ENCODE measurements around the gene SLC45A2.
"Not testable (repeated sequence)": the region's sequence is repeated elsewhere in the genome, so short reads cannot be mapped to it uniquely, and the experiment has no call there.

SLC45A2 gene, protein sequence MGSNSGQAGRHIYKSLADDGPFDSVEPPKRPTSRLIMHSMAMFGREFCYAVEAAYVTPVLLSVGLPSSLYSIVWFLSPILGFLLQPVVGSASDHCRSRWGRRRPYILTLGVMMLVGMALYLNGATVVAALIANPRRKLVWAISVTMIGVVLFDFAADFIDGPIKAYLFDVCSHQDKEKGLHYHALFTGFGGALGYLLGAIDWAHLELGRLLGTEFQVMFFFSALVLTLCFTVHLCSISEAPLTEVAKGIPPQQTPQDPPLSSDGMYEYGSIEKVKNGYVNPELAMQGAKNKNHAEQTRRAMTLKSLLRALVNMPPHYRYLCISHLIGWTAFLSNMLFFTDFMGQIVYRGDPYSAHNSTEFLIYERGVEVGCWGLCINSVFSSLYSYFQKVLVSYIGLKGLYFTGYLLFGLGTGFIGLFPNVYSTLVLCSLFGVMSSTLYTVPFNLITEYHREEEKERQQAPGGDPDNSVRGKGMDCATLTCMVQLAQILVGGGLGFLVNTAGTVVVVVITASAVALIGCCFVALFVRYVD

DNA sequence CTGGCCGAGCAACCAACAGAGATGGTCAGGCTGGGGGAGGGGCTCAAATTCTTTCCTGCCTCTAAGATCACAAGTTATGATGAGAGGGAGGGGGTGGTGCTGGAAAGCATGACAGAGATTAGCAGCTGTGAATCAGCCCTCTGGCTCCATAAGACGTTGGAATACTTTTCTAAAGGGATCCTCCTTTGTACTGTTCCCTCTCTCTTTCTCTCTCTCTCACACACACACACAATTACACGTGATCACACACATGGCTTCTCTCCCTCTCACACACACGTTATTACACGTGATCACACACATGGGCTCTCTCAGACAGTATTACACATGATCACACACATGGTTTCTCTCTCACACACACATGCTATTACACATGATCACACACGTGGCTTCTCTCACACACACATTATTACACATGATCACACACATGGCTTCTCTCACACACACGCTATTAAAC, at the start of gene SLC45A2:
TSS of gene SLC45A2 (minus strand) at position 23 of the 454 bp plus-strand sequence. CDS start 110 bp downstream, outside the sequence.
- DNase-seq (ENCODE audit: low read depth in 1 of 2, low spot score in 1 of 2), result no peak
- in situ Hi-C loops (cut with HindIII; ENCODE audit: low pct_unique_long_range_greater_than_20kb, low sequenced_read_pairs), result no loop called here
- no peak for TF ChIP-seq JUND (IDR thresholded peaks at IDR 0.05; ENCODE audit: low read depth)

DNA sequence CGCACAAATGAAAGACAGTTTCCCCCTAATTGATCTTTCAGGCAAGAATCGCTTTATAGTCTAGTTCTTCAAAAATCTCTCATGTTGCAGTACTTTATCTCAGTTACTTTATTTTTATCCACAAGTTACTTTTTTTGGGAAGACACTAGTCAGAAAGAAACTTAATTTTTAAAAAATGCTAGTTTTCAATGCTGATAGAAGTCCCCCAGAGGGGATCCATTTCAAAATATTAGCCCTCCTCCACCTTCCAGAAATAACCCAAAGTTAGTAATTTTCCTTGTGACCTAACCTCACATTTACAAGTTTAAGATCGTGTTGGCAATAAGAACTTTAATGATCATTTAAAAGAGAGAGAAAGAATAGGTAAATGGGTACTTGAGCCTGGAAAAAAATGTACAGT, 47.5 kb upstream of the SLC45A2 start:
- no peak for DNase-seq (ENCODE audit: low read depth in 1 of 2, low spot score in 1 of 2)
- TF ChIP-seq JUND (IDR thresholded peaks at IDR 0.05; ENCODE audit: low read depth), result no peak
- in situ Hi-C loops (cut with HindIII; ENCODE audit: low pct_unique_long_range_greater_than_20kb, low sequenced_read_pairs), result no loop called here

DNA sequence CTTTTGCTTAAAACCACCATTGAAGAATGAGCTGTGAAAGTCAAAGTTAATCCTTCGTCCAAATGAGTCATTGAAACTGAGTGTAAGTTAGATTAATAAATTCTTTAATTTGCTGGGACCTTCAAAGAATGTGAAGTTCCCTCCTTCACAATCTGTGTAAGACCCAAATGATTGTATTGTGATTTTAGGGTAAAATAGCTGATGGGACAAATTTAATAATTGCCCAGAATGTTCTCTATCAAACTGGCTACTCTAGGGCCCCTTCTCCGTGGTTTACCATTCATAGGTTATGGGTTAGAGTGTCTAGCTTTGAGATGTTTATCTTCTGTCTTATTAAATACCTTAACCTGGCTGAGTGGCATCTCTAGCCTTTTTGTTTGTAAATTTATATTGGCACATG, 46.6 kb upstream of the SLC45A2 start:
- TF ChIP-seq JUND (IDR thresholded peaks at IDR 0.05; ENCODE audit: low read depth), result no peak
- no peak for DNase-seq (ENCODE audit: low read depth in 1 of 2, low spot score in 1 of 2)
- in situ Hi-C loops (cut with HindIII; ENCODE audit: low pct_unique_long_range_greater_than_20kb, low sequenced_read_pairs), result no loop called here

DNA sequence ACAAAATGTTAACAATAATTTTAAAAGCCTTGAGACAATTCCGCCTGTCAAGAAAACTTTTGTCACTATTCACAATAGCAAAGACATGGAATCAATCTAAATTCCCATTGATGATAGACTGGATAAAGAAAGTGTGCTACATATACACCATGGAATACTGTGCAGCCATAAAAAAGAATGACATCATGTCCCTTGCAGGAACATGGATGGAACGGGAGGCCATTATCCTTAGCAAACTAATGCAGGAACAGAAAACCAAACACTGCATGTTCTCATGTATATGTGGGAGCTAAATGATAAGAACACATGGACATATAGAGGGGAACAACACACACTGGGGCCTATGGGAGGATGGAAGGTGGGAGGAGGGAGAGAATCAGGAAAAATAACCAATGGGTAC, 46.1 kb upstream of the SLC45A2 start:
- in situ Hi-C loops (cut with HindIII; ENCODE audit: low pct_unique_long_range_greater_than_20kb, low sequenced_read_pairs); DNase-seq (ENCODE audit: low read depth in 1 of 2, low spot score in 1 of 2): not testable (repeated sequence)

DNA sequence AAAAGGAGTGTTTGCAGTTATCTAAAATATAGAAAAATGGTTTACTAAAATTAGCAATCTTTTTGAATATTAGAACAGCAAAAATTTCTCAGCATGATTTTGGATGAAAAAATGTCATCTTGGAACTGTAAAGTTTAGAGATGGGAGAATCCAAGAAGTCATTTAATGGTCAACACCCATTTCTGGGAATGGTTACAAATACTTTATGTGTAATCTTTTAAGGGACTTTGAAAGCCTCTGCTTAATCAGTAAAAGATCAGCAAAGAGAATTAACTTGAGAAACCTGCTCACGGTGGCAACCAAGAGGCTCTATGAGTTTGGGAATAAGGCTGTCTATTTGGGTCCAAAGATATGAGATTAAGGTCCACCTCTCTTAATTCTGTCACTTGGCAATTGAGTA, 45.6 kb upstream of the SLC45A2 start:
- no peak for TF ChIP-seq JUND (IDR thresholded peaks at IDR 0.05; ENCODE audit: low read depth)
- DNase-seq (ENCODE audit: low read depth in 1 of 2, low spot score in 1 of 2), result no peak
- in situ Hi-C loops (cut with HindIII; ENCODE audit: low pct_unique_long_range_greater_than_20kb, low sequenced_read_pairs), result no loop called here

DNA sequence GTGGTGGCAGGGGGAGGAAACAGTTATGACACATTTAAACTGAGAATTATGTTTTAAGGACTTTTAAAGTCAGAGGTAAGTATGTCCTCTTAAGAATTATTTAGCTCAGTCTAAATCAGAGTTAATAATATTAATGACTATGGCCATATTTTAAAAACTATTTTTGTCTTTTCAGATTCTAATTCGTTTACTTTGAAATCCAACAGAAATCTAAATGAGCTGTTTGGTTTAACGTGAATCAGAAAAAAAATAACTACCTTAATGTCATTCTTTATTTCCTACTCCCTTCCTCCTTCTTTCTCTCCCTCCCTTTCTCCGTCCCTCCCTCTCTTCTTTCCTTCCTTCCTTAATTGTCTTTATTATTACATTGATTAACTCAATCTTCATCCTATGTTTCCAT, 43.9 kb upstream of the SLC45A2 start:
- DNase-seq (ENCODE audit: low read depth in 1 of 2, low spot score in 1 of 2), result no peak
- in situ Hi-C loops (cut with HindIII; ENCODE audit: low pct_unique_long_range_greater_than_20kb, low sequenced_read_pairs), result no loop called here
- TF ChIP-seq JUND (IDR thresholded peaks at IDR 0.05; ENCODE audit: low read depth), result no peak

DNA sequence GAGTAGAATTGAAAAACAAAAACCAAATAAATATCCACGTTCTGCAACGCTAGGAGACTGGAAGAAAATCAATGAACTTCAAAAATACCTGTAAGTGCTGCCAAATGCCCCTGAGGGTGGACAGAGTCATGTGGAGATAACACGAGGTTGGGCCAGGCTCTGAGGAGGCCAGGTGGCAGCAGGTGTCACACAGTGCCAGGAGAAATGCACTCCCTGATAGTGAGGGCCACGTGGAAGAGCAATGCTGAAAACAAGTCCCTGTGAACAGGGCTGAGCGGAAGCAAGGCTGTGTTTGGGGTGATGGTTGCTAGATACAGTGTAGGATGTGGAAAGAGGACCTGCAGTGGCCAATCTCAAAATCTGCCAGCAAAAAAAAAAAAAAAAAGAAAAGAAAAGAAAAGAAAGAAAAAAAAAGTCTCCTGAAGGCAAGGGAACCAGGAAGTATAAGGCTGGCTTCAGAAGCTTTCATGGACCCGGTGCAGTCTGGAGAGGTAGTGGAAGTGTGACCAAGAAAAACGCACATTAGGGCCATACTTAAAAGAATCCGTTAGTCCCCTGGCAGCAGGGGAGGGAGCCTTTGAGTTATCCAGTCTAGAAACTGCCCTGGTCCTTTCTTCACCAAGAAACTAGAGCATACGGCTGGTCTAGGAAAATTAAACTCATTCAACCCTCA, 41.7 kb upstream of the SLC45A2 start:
- DNase-seq (ENCODE audit: low read depth in 1 of 2, low spot score in 1 of 2), result no peak
- TF ChIP-seq JUND (IDR thresholded peaks at IDR 0.05; ENCODE audit: low read depth), result no peak
- in situ Hi-C loops (cut with HindIII; ENCODE audit: low pct_unique_long_range_greater_than_20kb, low sequenced_read_pairs), result no loop called here

- TF ChIP-seq JUND (IDR thresholded peaks at IDR 0.05; ENCODE audit: low read depth), result no peak
- no peak for DNase-seq (ENCODE audit: low read depth in 1 of 2, low spot score in 1 of 2)
- in situ Hi-C loops (cut with HindIII; ENCODE audit: low pct_unique_long_range_greater_than_20kb, low sequenced_read_pairs), result no loop called here
These were observed 37.7 kb upstream of the SLC45A2 start for GRCh38 chr5:34022121-34022705.

DNA sequence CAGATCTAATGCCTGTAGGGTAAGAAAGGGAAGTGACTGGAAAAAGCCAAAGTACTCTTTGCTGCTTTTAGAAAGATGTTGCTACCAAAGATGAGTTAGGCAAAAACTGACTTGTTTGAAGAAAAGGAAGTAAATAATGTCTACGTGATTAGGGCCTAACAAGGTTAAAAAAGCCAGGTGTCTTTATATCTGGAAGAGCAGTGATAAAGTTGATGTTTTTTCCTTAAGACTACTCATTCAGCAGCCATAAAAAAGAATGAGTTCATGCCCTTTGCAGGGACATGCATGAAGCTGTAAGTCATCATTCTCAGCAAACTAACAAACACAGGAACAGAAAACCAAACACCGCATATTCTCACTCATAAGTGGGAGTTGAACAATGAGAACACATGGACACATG, 36.8 kb upstream of the SLC45A2 start:
- no peak for DNase-seq (ENCODE audit: low read depth in 1 of 2, low spot score in 1 of 2)
- TF ChIP-seq JUND (IDR thresholded peaks at IDR 0.05; ENCODE audit: low read depth), result no peak
- in situ Hi-C loops (cut with HindIII; ENCODE audit: low pct_unique_long_range_greater_than_20kb, low sequenced_read_pairs), result no loop called here

DNA sequence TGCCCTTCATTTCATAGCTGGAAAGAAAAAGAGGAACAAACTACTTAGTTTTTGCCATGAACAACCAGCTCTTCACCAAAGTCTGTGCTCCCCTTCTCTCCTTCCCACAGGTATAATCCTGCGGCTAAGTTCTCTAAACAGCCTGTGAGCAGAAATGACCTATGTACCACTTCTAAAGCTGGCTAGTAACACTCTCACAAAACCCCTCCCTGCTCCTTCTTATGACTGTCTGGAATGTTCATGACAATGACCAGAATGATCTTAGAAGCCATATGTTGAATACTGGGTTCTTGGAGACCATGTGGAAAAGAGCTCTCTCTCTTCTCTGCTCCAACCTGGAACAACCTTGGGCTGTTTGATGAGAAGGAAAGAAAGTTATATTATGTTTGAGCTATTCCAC, 36.2 kb upstream of the SLC45A2 start:
- in situ Hi-C loops (cut with HindIII; ENCODE audit: low pct_unique_long_range_greater_than_20kb, low sequenced_read_pairs), result no loop called here
- no peak for TF ChIP-seq JUND (IDR thresholded peaks at IDR 0.05; ENCODE audit: low read depth)
- no peak for DNase-seq (ENCODE audit: low read depth in 1 of 2, low spot score in 1 of 2)

DNA sequence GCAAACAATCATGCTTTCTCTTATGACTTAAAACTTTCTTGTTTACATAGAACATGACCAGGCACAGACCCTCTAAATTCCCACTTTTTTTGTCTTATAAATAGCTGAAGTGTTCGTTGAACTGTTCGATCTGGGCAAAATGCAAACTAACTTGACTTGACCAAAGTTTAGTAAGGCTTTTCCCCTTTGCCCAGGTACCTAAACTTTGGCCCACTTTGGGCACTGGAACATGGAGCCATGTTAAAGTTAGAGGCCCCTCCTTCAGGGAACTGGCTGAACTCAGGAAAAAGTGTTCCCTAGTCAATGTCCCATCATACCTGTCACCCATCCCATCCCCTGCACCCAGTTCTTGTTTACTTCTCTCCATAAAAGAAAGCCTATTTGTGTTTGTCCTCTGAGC, 32.8 kb upstream of the SLC45A2 start:
- TF ChIP-seq JUND (IDR thresholded peaks at IDR 0.05; ENCODE audit: low read depth), result no peak
- in situ Hi-C loops (cut with HindIII; ENCODE audit: low pct_unique_long_range_greater_than_20kb, low sequenced_read_pairs), result no loop called here
- DNase-seq (ENCODE audit: low read depth in 1 of 2, low spot score in 1 of 2), result no peak

DNA sequence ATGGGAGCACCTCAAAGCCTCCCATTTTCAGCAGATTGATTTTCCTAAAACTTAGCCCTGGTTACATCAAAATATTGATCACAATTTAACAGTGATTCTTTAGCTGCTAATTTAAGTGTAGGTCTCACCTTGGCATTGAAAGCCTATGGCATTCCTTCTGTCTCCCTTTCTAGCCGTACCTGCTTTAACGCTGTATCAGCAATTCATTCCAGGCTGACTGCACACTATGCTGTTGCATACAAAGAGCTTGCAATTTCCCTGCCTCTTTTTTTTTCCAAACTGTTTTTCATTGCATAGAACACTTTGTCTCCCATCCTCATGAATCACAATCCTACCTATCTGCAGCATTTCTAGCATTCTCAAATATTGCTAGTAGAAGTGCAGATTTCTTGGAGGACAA, 32.3 kb upstream of the SLC45A2 start:
- no peak for DNase-seq (ENCODE audit: low read depth in 1 of 2, low spot score in 1 of 2)
- in situ Hi-C loops (cut with HindIII; ENCODE audit: low pct_unique_long_range_greater_than_20kb, low sequenced_read_pairs), result no loop called here

DNA sequence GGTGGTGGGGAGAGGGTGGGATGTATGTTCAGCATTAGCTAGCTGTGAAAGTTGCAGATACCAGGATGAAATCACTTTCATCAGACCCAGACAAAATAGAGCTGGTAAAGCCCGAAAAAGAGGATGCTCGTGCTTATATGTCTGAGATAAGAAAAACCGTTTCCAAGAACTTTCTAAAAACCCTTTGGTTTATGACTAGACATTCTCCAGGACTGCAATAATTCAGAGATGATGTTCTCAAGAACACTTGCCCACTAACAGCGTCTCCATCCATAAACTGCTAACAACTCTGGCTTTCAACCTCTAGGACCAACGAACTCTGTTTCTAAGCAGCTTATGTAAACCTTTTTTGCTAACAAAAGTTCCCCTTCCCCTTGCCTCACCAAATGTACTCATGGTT, 31.7 kb upstream of the SLC45A2 start:
- TF ChIP-seq JUND (IDR thresholded peaks at IDR 0.05; ENCODE audit: low read depth), result no peak
- in situ Hi-C loops (cut with HindIII; ENCODE audit: low pct_unique_long_range_greater_than_20kb, low sequenced_read_pairs), result no loop called here
- no peak for DNase-seq (ENCODE audit: low read depth in 1 of 2, low spot score in 1 of 2)

More for the DNA sequence above, 32.3 kb upstream of the SLC45A2 start:
- no peak for TF ChIP-seq JUND (IDR thresholded peaks at IDR 0.05; ENCODE audit: low read depth)
